PC-9 (cell line): ENCODE data around the gene ZBTB43.

Source experiments
- CTCF ChIP-seq: fragments of 200-600 bp; sonication (generic); conservative IDR thresholded peaks from 2 replicates; pipeline ENCODE4 v1.6.1; 2017; ENCODE audit warnings: mixed run types, antibody characterized with exemption, mild to moderate bottlenecking, moderate library complexity
- EZH2 ChIP-seq: fragments of 200-600 bp; sonication (generic); IDR thresholded peaks from 2 replicates; pipeline ENCODE4 v1.8.0; 2017; ENCODE audit warnings: antibody characterized with exemption, low read depth

GRCh38 chr9:126794441-126794840, 10.4 kb upstream of the ZBTB43 start:
- TF ChIP-seq CTCF (no peak), EZH2 (no peak)
